ENCODE data around the gene PDZD7.

DNA sequence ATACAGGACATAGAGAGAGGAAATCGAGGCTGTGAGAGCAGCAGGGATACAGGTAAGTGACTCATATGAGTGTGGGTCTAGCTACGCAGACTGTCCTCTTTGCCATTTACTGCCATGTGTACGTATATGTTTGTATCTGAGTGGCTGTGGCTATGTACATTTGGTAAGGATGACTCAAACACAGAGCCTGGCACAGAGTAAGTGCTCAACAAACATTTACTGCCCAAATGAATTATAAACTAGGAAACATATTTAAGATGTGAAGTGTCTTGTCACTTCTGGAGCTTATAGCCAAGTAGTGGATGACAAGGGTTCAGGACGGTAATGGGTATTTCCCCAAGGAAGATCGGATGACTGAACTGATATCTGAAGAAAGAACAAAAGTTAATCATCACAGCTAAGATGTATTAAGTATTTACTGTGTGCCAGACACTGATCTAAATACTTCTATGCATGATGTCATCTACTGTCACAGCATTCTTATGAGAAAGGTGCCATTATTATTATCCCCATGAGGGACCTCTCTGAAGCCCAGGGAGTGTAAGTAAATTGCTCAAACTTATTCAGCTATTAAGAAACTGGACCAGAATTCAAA, 49.7 kb downstream of the PDZD7 start:
- TF ChIP-seq, protein P1, sequence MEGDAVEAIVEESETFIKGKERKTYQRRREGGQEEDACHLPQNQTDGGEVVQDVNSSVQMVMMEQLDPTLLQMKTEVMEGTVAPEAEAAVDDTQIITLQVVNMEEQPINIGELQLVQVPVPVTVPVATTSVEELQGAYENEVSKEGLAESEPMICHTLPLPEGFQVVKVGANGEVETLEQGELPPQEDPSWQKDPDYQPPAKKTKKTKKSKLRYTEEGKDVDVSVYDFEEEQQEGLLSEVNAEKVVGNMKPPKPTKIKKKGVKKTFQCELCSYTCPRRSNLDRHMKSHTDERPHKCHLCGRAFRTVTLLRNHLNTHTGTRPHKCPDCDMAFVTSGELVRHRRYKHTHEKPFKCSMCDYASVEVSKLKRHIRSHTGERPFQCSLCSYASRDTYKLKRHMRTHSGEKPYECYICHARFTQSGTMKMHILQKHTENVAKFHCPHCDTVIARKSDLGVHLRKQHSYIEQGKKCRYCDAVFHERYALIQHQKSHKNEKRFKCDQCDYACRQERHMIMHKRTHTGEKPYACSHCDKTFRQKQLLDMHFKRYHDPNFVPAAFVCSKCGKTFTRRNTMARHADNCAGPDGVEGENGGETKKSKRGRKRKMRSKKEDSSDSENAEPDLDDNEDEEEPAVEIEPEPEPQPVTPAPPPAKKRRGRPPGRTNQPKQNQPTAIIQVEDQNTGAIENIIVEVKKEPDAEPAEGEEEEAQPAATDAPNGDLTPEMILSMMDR (IDR thresholded peaks at IDR 0.05; ENCODE audit: insufficient read depth, low read length) = no peak
- TF ChIP-seq POLR2AphosphoS5 (IDR thresholded peaks at IDR 0.05; ENCODE audit: low read depth) = no peak
